A673 (cell line): Measurements from ENCODE around the gene CHRNA3.

ENCODE experiments used
- EZH2 ChIP-seq: fragments of 200-600 bp; sonication (generic); IDR thresholded peaks from 2 replicates; pipeline ENCODE4 v1.6.1; 2017; ENCODE audit warnings: borderline replicate concordance, low read depth, mild to moderate bottlenecking, mixed read lengths, antibody characterized with exemption, low read length; ENCODE audit not compliant: poor library complexity, severe bottlenecking
- TF ChIP-seq, protein P1 (sequence below): fragments of 300-800, 200-600 bp; sonication (generic); conservative IDR thresholded peaks from 2 replicates; pipeline ENCODE4 v1.5.1; 2017; ENCODE audit warnings: low read depth, mild to moderate bottlenecking, antibody characterized with exemption, low read length, moderate library complexity, mixed read lengths

- TF ChIP-seq, protein P1, sequence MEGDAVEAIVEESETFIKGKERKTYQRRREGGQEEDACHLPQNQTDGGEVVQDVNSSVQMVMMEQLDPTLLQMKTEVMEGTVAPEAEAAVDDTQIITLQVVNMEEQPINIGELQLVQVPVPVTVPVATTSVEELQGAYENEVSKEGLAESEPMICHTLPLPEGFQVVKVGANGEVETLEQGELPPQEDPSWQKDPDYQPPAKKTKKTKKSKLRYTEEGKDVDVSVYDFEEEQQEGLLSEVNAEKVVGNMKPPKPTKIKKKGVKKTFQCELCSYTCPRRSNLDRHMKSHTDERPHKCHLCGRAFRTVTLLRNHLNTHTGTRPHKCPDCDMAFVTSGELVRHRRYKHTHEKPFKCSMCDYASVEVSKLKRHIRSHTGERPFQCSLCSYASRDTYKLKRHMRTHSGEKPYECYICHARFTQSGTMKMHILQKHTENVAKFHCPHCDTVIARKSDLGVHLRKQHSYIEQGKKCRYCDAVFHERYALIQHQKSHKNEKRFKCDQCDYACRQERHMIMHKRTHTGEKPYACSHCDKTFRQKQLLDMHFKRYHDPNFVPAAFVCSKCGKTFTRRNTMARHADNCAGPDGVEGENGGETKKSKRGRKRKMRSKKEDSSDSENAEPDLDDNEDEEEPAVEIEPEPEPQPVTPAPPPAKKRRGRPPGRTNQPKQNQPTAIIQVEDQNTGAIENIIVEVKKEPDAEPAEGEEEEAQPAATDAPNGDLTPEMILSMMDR = no peak
- TF ChIP-seq EZH2 = no peak
Measured at GRCh38 chr15:78628227-78628626, 7.4 kb upstream of the CHRNA3 start.
